ENCODE measurements around the gene ASGR2.
"Not testable (repeated sequence)": the region's sequence is repeated elsewhere in the genome, so short reads cannot be mapped to it uniquely, and the experiment has no call there.

Gene ASGR2, protein sequence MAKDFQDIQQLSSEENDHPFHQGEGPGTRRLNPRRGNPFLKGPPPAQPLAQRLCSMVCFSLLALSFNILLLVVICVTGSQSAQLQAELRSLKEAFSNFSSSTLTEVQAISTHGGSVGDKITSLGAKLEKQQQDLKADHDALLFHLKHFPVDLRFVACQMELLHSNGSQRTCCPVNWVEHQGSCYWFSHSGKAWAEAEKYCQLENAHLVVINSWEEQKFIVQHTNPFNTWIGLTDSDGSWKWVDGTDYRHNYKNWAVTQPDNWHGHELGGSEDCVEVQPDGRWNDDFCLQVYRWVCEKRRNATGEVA

DNA sequence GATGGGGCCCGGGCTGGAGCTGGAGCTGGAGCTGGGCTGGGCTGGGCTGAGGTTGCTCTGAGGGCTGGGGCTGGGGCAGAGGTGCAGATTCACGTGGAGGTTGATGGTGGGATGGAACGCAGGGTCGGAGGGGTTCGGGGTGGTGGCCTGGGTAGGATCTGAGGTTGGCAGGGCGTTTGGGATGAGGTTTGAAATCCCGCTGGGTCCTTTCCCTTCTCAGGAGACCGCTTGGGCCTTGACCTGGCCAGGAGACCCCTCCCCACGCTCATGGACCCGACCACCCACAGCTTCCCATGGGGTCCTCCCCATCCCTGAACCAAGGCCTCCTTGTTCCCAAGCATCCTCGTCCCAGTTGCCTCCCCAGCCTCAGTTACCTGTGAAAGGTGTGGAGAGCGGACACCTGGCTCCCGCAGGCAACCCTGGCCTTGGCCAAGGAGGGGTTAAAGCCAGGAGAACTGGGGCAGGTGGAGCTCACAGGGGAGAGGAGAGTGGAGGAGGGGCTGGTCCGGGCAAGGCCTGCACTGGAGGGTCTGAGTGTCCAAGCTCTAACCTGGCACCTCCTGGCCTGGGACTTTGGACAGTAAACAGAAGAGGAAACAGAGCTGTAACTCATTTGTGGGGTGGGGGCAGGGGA lies at the start of gene ASGR2:
Gene ASGR2, minus strand, starts transcription at position 582 of the 634 bp plus-strand sequence. CDS start 582 bp downstream, outside the sequence.
- no peak for DNase-seq

GRCh38 chr17:7159571-7159970 lies 44.9 kb upstream of the ASGR2 start:
- not testable (repeated sequence) for DNase-seq

DNA sequence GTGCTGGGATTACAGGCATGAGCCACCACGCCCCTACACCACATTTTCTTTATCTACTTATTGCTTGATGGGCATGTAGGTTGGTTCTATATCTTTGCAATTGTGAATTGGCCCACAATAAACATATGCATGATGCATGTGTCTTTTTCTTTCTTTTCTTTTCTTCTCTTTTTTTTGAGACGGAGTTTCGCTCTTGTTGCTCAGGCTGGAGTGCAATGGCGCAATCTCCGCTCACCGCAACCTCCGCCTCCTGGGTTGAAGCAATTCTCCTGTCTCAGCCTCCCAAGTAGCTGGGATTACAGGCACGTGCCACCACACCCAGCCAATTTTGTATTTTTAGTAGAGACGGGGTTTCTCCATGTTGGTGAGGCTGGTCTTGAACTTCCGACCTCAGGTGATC lies 43.8 kb upstream of the ASGR2 start:
- not testable (repeated sequence) for DNase-seq

- DNase-seq = no peak
Measured at GRCh38 chr17:7156342-7156940, 41.8 kb upstream of the ASGR2 start.

DNA sequence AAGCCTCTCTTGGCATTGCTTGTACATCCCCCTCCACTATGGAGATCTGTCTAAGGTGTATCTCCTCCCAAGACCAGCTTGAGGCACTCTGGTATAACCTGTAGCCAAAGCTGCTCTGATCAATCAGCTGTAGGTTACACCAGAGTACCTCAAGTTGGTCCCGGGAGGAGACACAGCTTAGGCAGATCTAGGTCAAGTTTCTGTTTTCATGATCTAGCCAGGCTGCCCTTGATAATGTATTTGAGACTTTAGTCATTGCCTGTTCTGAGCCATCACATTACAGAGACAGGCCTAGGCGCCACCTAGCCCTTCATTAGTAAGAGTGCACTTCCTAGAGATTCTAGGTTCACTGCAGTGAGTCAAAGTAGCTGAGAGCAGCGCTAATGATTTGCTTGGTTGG lies 33.1 kb upstream of the ASGR2 start:
- no peak for DNase-seq

DNA sequence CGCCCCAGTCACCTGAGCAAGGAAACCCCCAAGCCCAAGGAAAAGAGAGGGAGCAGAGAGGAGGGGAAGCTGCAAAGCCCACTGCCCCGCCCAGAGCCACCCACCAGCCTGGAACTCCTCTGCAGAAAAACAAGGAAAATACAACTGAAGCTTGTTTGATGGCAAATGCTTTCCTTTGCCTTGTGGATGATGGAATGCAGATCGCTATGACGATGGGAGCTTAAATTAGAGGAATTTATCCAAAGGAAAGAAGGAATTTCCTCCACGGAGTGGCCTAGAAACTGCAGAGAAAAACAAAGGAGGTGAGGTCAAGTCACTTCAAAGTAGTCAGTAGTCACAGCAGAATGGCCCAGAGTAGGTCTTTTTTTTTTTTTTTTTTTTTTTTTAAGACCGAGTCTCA lies 31.5 kb upstream of the ASGR2 start:
- no peak for DNase-seq

GRCh38 chr17:7144213-7144612 lies 29.6 kb upstream of the ASGR2 start:
- no peak for DNase-seq

GRCh38 chr17:7141824-7142223 lies 27.2 kb upstream of the ASGR2 start:
- DNase-seq = no peak

GRCh38 chr17:7139400-7139799 lies 24.8 kb upstream of the ASGR2 start:
- DNase-seq = no peak

DNA sequence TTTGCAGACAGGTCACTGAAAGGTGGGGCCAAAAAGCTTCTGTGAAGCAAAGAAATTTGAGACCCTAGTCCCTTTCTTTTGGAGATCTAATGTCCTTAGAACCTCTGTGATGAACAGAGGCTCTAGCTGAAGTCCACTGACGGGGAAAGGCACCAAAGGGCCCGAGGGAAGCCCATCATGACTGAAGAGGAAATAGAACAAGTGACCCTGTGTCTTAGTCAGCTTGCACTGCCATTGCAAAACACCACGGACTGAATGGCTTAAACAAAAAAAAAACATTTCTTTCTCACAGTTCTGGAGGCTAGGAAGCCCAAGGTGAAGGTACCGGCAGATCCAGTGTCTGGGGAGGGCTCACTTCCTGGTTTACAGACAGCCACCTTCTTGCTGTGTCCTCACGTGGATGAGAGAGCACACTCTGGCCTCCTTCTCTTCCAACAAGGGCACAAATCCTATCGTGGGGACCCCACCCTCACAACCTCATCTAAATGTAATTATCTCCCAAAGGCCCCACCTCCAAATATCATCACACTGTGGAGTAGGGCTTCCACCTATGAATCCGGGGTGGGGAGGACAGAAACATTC lies 24.3 kb upstream of the ASGR2 start:
- DNase-seq = no peak

DNA sequence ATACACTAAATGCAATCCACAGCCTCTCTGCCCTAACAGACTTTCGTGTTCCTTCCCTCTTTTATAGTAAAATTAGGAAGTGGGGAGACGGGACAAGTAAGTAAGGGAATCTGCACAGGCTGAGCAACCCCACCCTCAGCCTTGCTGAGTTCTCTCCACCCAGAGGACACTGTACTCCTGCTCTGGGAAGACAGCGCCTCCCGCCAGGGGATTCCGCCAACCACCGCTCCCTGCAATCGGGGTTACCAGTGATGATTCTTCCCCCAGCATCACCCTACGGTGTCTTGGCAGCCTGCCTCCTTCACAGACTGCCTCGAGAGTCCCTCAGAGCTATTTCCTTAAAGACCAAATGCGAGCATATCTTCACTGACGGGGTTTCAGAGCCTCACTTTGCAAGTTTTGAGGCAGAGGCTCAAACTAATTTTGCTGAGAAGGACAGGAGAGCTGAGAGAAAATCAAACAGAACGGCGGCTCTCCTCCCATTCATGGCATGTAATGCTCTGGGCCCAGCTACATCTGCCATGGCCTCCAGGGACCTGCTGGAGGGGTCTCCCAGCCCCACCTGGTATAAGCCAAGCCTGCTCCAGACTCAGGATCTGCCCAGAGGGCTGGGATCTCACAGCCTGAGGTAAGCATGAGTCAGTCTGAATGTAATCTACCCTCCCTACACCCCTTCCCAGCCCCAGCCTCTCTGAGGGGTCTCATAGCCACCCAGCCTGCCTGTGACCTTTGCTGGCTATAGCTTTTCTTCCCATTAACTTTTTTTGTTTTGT lies 22.7 kb upstream of the ASGR2 start:
- DNase-seq = no peak

GRCh38 chr17:7136266-7136877 lies 21.8 kb upstream of the ASGR2 start:
- peak in 30 of 56 donors; percentile 3 to 79 (median 28) for DNase-seq

DNA sequence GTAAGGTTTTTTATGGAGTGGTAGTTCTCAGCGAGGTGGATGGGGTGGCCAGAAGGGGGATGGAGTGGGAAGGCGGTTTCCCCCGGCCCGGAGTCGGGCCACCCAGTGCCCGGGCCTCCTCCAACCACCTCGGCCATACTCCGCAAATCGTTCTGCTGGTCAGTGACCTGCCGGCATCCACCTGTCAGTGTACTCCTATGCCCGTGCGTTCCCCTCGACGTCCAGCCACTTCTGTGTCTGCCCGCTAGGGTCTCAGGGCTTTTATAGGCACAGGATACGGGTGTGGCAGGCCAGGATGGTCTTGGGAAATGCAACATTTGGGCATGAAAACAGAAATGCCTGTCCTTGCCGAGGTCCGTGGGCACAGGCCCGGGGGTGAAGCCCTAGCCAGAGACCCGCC lies 19.3 kb upstream of the ASGR2 start:
- DNase-seq = no peak

GRCh38 chr17:7133424-7133823 lies 18.8 kb upstream of the ASGR2 start:
- peak in 3 of 56 donors; percentile 20 to 25 (median 21) for DNase-seq

DNA sequence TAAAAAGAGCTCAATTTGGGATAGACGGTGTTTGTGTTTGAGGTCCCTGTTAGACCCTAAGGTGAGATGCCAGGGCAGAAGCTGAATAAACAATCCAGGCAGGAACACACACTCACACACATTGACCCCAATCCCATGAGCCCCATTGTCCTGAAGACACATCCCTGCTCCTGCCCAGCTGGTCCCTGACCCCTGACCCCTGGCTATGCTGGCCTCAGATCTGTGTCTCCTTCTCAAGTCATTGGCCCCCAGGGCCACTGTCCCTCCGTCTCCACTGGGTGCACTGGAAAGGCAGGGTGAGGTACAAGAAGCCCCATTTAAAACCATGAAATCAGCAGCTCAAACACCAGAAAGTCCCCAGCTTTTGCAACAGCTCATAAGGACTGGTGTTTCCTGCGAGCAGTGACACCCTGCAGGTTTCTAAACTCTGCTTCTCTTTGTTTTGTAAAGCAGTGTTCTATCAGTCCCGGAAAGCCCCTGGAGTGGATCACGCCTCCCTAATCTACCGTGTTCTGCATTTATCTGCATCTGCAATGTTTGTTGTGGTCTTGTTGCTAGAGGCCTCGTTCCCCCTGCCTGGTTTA lies 18.0 kb upstream of the ASGR2 start:
- no peak for DNase-seq

- no peak for DNase-seq
Measured at GRCh38 chr17:7131423-7131791, 16.8 kb upstream of the ASGR2 start.

DNA sequence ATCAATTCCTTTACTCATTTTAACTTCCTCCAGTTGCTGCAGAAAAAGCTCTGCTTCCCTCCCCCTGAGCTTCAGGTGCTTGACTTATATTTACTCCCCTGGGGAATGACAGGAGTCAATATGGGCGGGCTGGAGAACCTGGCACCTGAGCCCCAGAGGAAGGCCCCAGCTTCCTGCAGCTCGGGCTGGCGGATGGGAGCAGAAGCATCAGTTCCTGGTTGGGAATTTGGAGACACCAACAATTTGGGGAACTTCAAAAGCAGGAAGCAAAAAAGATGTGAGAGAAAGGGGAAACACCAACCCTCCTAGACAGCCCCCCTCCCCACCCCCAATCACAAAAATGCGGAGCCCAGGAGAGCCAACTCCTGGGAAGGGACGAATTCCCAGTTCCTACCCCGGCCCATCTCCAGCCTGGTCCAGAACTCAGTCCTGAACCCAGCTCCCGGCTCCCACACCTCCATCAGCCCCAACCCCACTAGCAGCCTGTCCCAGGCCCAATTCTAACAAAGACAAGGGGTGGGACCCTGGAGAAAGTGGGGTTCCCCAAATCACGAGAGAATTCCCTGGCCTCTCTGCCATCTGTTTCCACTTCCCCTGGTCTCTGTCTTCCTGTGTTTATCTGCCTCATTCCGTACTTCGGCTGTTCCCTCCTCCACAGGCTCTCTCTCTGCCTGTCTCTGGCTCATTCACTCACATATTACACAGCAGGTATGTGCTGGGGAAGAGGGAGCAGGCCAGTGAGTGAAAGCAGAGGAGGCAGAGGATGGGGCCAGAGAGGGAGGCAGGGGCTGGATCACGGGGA lies 16.2 kb upstream of the ASGR2 start:
- DNase-seq = no peak

DNA sequence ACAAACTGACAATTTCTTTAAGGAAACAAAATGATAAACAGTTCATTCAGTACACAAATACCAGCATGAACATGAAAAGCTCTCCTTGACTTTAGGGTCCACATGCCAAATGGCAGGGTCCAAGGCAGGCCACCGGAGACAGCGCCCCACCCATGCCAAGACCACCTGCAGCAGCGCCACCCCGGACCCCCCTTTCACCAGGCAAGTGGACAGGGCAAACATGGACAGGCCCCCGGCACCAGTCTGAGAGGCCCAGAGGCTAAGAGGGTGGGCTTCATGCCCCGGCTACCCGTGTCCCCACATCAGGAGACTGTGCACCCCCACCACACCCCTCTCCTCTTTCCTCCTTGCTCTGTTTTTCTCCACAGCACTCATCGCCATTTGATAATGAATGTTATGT lies 14.7 kb upstream of the ASGR2 start:
- no peak for DNase-seq

- no peak for DNase-seq
Measured at GRCh38 chr17:7128160-7128559, 13.5 kb upstream of the ASGR2 start.

GRCh38 chr17:7127501-7127900 lies 12.9 kb upstream of the ASGR2 start:
- DNase-seq = not testable (repeated sequence)

Measured in amygdala (tissue), 56 donors.